ENCODE data around the gene ZBTB1.

DNA sequence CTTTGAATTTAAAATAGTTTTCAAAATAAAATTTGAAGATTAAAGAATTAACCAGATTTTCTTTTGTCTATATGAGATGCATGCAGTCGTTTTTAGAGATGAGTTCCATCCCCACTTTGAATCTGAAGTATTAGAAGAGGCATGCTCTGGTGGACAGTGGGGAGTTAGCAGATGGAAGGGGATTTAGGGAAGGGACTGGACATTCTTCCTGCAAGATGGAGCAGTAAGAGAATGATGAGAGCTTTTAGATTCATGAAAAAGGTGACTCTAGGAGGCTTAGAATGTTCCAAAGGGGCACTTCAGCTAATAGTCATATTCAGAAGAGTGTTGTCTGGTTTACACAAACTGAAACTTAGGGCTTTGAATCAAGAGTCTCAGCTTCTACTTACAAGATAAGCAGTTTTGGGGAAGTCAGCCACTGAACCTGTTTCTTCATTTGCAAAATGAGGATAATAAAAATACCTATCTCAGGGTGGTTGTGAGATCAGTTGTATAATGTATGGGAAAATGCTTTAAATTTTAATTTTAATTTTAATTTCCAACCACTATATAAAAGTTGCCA lies 3.7 kb downstream of the ZBTB1 start:
- TF ChIP-seq, protein P1, sequence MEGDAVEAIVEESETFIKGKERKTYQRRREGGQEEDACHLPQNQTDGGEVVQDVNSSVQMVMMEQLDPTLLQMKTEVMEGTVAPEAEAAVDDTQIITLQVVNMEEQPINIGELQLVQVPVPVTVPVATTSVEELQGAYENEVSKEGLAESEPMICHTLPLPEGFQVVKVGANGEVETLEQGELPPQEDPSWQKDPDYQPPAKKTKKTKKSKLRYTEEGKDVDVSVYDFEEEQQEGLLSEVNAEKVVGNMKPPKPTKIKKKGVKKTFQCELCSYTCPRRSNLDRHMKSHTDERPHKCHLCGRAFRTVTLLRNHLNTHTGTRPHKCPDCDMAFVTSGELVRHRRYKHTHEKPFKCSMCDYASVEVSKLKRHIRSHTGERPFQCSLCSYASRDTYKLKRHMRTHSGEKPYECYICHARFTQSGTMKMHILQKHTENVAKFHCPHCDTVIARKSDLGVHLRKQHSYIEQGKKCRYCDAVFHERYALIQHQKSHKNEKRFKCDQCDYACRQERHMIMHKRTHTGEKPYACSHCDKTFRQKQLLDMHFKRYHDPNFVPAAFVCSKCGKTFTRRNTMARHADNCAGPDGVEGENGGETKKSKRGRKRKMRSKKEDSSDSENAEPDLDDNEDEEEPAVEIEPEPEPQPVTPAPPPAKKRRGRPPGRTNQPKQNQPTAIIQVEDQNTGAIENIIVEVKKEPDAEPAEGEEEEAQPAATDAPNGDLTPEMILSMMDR (IDR thresholded peaks at IDR 0.05) = no peak
- no peak for TF ChIP-seq EZH2 (IDR thresholded peaks at IDR 0.05; ENCODE audit: borderline replicate concordance, insufficient read depth, low read depth, low read length, poor library complexity, severe bottlenecking)

Measured in B cell (primary cell).